ENCODE measurements around the gene CWC27. TPM values are rescaled to one million over a fixed set of nuclear protein-coding genes. Genes with fewer than 3 reads are reported as not detected.

The CWC27 gene
- total and polyA plus RNA-seq, 2 of the 13 experiments (the other 11 are each of a cell fraction or from before 2014, with no cell fraction given) = 21.1 to 25.7 TPM

GRCh38 chr5:65035211-65036206 lies 266.8 kb downstream of the CWC27 start (continued):
- no peak for TF ChIP-seq HNF1A (IDR thresholded peaks at IDR 0.05; ENCODE audit: low read depth)
- no peak for TF ChIP-seq HNF1A (CRISPR knock-in tag; IDR thresholded peaks at IDR 0.05; ENCODE audit: borderline replicate concordance)
- no peak for TF ChIP-seq CCAR2 (optimal IDR thresholded peaks at IDR 0.05; ENCODE audit: low read depth, low read length)
- TF ChIP-seq ZNF510 (CRISPR knock-in tag; IDR thresholded peaks at IDR 0.05; ENCODE audit: low read depth) = no peak
- no peak for TF ChIP-seq ZNF614 (CRISPR knock-in tag; IDR thresholded peaks at IDR 0.05; ENCODE audit: borderline replicate concordance)
- no peak for TF ChIP-seq GZF1 (CRISPR knock-in tag; IDR thresholded peaks at IDR 0.05)
- TF ChIP-seq ETV5 (CRISPR knock-in tag; IDR thresholded peaks at IDR 0.05; ENCODE audit: borderline replicate concordance) = no peak
- TF ChIP-seq ZC3H13 (CRISPR knock-in tag; IDR thresholded peaks at IDR 0.05) = no peak
- TF ChIP-seq MYC (CRISPR knock-in tag; IDR thresholded peaks at IDR 0.05; ENCODE audit: borderline replicate concordance) = no peak
- no peak for TF ChIP-seq DZIP1 (CRISPR knock-in tag; IDR thresholded peaks at IDR 0.05)
- TF ChIP-seq FOXP4 (CRISPR knock-in tag; IDR thresholded peaks at IDR 0.05) = peak; percentile 21; the same call in 1 of the 2 replicates
- no peak for TF ChIP-seq JUND (CRISPR knock-in tag; IDR thresholded peaks at IDR 0.05)
- no peak for TF ChIP-seq ZBTB37 (CRISPR knock-in tag; IDR thresholded peaks at IDR 0.05)
- no peak for TF ChIP-seq GABPA (IDR thresholded peaks at IDR 0.05; ENCODE audit: low read depth, low read length)
- TF ChIP-seq GABPA (CRISPR knock-in tag; IDR thresholded peaks at IDR 0.05; ENCODE audit: low read depth) = 0 out of 2 replicates have a peak, but pooled peaks have one; percentile 17
- no peak for TF ChIP-seq RFX1 (IDR thresholded peaks at IDR 0.05)
- TF ChIP-seq IKZF1 (IDR thresholded peaks at IDR 0.05) = no peak
- no peak for TF ChIP-seq ATF5 (CRISPR knock-in tag; IDR thresholded peaks at IDR 0.05; ENCODE audit: low read depth)
